H1 (cell line): ENCODE data around the gene ERC1. TPM values are rescaled to one million over a fixed set of nuclear protein-coding genes. Genes with fewer than 3 reads are reported as not detected.

Source experiments
- CTCF ChIA-PET: fragments of 300-600 bp; sonication (Branson Sonifier 250); formaldehyde crosslinking; loops from one replicate; lab custom pipeline; 2021; ENCODE audit not compliant: partially characterized antibody; lab: Charles Lee
- POLR2A ChIA-PET: fragments of 300-600 bp; sonication (Branson Sonifier 250); formaldehyde crosslinking; loops from one replicate; lab custom pipeline; 2021; ENCODE audit warnings: inconsistent platforms; ENCODE audit not compliant: partially characterized antibody; lab: Charles Lee
- DNase-seq, 2 experiments: peaks; one replicate each; pipeline versions ENCODE4 v3.0.0 to v3.0.0-alpha.2; 2010 to 2022; ENCODE audit warnings: low spot score in 2 of 2, low read depth in 1 of 2, mixed read lengths in 1 of 2
- FAIRE-seq: peaks from 2 replicates; lab custom pipeline; 2011; peaks lifted over from hg19 to GRCh38; lab: Jason Lieb, UNC
- H2AFZ ChIP-seq: 2 replicates; pipeline ENCODE4 v1.8.1; 2012; ENCODE audit warnings: low read length, inconsistent platforms
- H2AK5ac ChIP-seq: 2 replicates; pipeline ENCODE4 v1.6.1; 2013; ENCODE audit warnings: low read depth, low read length
- H2BK120ac ChIP-seq: replicated peaks from 2 replicates; pipeline ENCODE3; 2013; ENCODE audit warnings: low read depth, low read length, inconsistent platforms
- H2BK12ac ChIP-seq: 2 replicates; pipeline ENCODE4 v1.6.1; 2013; ENCODE audit warnings: low read depth, low read length
- H2BK15ac ChIP-seq: 2 replicates; pipeline ENCODE4 v1.6.1; 2013; ENCODE audit warnings: low read length
- H2BK20ac ChIP-seq: 2 replicates; pipeline ENCODE4 v1.6.1; 2013; ENCODE audit warnings: low read length
- H2BK5ac ChIP-seq: 2 replicates; pipeline ENCODE4 v1.6.1; 2013; ENCODE audit warnings: low read depth, low read length
- H3K14ac ChIP-seq: 2 replicates; pipeline ENCODE4 v1.6.1; 2013; ENCODE audit warnings: inconsistent platforms; ENCODE audit not compliant: insufficient read length
- H3K18ac ChIP-seq: 2 replicates; pipeline ENCODE4 v1.6.1; 2013; ENCODE audit warnings: low read length; ENCODE audit errors: extremely low read depth
- H3K23ac ChIP-seq: 2 replicates; pipeline ENCODE4 v1.6.1; 2013; ENCODE audit warnings: inconsistent platforms; ENCODE audit not compliant: insufficient read length
- H3K23me2 ChIP-seq: 2 replicates; pipeline ENCODE4 v1.6.1; 2013; ENCODE audit warnings: low read depth, low read length
- H3K27ac ChIP-seq: 2 replicates; pipeline ENCODE4 v1.6.1; 2011; ENCODE audit warnings: low read depth, low read length, inconsistent platforms
- H3K27me3 ChIP-seq, 4 experiments: replicated peaks in 1 of 4; 1 replicate in 1 of 4; 2 replicates in 3 of 4; pipeline versions ENCODE4 v1.6.1 to v1.8.1; 2011 to 2013; ENCODE audit warnings: low read length in 3 of 4, mild to moderate bottlenecking in 3 of 4, inconsistent platforms in 2 of 4, mixed read lengths in 2 of 4, moderate library complexity in 1 of 4; ENCODE audit not compliant: control insufficient read depth in 3 of 4, insufficient read depth in 3 of 4; ENCODE audit errors: extremely low read depth in 1 of 4
- H3K36me3 ChIP-seq, 4 experiments: 2 replicates each; pipeline versions ENCODE4 v1.6.1 to v1.8.1; 2011 to 2013; ENCODE audit warnings: mild to moderate bottlenecking in 4 of 4, low read length in 3 of 4, moderate library complexity in 2 of 4, control low read depth in 1 of 4, inconsistent platforms in 1 of 4; ENCODE audit not compliant: insufficient read depth in 4 of 4, control insufficient read depth in 2 of 4
- H3K4ac ChIP-seq: replicated peaks from 2 replicates; pipeline ENCODE3; 2013; ENCODE audit warnings: low read length, low read depth, mixed read lengths, inconsistent platforms; ENCODE audit not compliant: insufficient read length
- H3K4me1 ChIP-seq, 4 experiments: replicated peaks in 1 of 4; 1 replicate in 1 of 4; 2 replicates in 3 of 4; pipeline versions ENCODE4 v1.6.1 to v1.8.1; 2011 to 2013; ENCODE audit warnings: low read length in 3 of 4, inconsistent platforms in 2 of 4, mixed read lengths in 1 of 4; ENCODE audit not compliant: insufficient read depth in 4 of 4, control insufficient read depth in 3 of 4
- H3K4me2 ChIP-seq, 2 experiments: 2 replicates each; pipeline versions ENCODE4 v1.6.1 to v1.8.1; 2011 to 2013; ENCODE audit warnings: low read depth in 2 of 2, low read length in 2 of 2, control low read depth in 1 of 2, inconsistent platforms in 1 of 2, mild to moderate bottlenecking in 1 of 2; ENCODE audit not compliant: insufficient read depth in 1 of 2
- H3K4me3 ChIP-seq, 4 experiments: fragments of 200-600, 300-600 bp in 1 of 4; sonication (generic), shearing (Covaris generic), sonication (Bioruptor Twin) in 1 of 4; 2 replicates each; pipeline versions ENCODE4 v1.5.1 to v1.8.1; 2011 to 2016; ENCODE audit warnings: low read length in 4 of 4, low read depth in 3 of 4, control low read depth in 2 of 4, inconsistent platforms in 2 of 4, mild to moderate bottlenecking in 2 of 4, mixed read lengths in 1 of 4, moderate library complexity in 1 of 4; ENCODE audit not compliant: insufficient read depth in 2 of 4; ENCODE audit errors: extremely low read depth in 1 of 4
- H3K56ac ChIP-seq: replicated peaks from 2 replicates; pipeline ENCODE3; 2013; ENCODE audit warnings: low read depth, mild to moderate bottlenecking, mixed read lengths, low read length, inconsistent platforms; ENCODE audit not compliant: insufficient read length
- H3K79me1 ChIP-seq: 2 replicates; pipeline ENCODE4 v1.6.1; 2013; ENCODE audit warnings: low read depth, low read length, control low read depth
- H3K79me2 ChIP-seq, 2 experiments: 2 replicates each; pipeline versions ENCODE4 v1.6.1 to v1.8.1; 2012 to 2013; ENCODE audit warnings: low read length in 2 of 2, mild to moderate bottlenecking in 2 of 2, inconsistent platforms in 1 of 2; ENCODE audit not compliant: insufficient read depth in 2 of 2, control insufficient read depth in 1 of 2
- H3K9ac ChIP-seq, 4 experiments: replicated peaks in 1 of 4; 1 replicate in 1 of 4; 2 replicates in 3 of 4; pipeline versions ENCODE4 v1.6.1 to v1.8.1; 2011 to 2013; ENCODE audit warnings: low read depth in 3 of 4, low read length in 3 of 4, control low read depth in 2 of 4, mild to moderate bottlenecking in 2 of 4, moderate library complexity in 2 of 4, inconsistent platforms in 1 of 4; ENCODE audit errors: extremely low read depth in 1 of 4
- H3K9me3 ChIP-seq, 2 experiments: 2 replicates each; pipeline versions ENCODE4 v1.6.1 to v1.8.1; 2012 to 2013; ENCODE audit warnings: mild to moderate bottlenecking in 2 of 2, moderate library complexity in 2 of 2, control low read depth in 1 of 2, inconsistent platforms in 1 of 2, low read depth in 1 of 2, low read length in 1 of 2, mixed read lengths in 1 of 2; ENCODE audit not compliant: insufficient read depth in 2 of 2
- H4K20me1 ChIP-seq, 2 experiments: replicated peaks in 1 of 2; 2 replicates each; pipeline versions ENCODE3 to v1.8.1; 2011 to 2013; ENCODE audit warnings: inconsistent platforms in 2 of 2, low read length in 2 of 2, mild to moderate bottlenecking in 1 of 2; ENCODE audit not compliant: insufficient read depth in 2 of 2, control insufficient read depth in 1 of 2
- H4K5ac ChIP-seq: 2 replicates; pipeline ENCODE4 v1.6.1; 2013; ENCODE audit warnings: low read length, low read depth, mixed read lengths, inconsistent platforms; ENCODE audit not compliant: insufficient read length
- H4K8ac ChIP-seq: 2 replicates; pipeline ENCODE4 v1.8.0; 2013; ENCODE audit warnings: mild to moderate bottlenecking, moderate library complexity, low read length, inconsistent platforms; ENCODE audit not compliant: insufficient read depth; ENCODE audit errors: extremely low read depth
- H4K91ac ChIP-seq: replicated peaks from 2 replicates; pipeline ENCODE3; 2013; ENCODE audit warnings: low read length, mixed read lengths, inconsistent platforms; ENCODE audit not compliant: insufficient read length
- ASH2L ChIP-seq: fragments of 200-600, 300-600 bp; sonication (generic); IDR thresholded peaks from one replicate; pipeline ENCODE4 v1.7.1; 2017; ENCODE audit warnings: low read length
- NRF1 ChIP-seq: IDR thresholded peaks from 2 replicates; pipeline ENCODE4 v1.6.1; 2011; ENCODE audit warnings: mild to moderate bottlenecking, low read depth, low read length, improper control_type of control experiment
- RFX5 ChIP-seq: IDR thresholded peaks from 2 replicates; pipeline ENCODE4 v1.6.1; 2011; ENCODE audit warnings: low read depth, low read length, improper control_type of control experiment, borderline replicate concordance
- TBP ChIP-seq: IDR thresholded peaks from 2 replicates; pipeline ENCODE4 v1.6.1; 2011; ENCODE audit warnings: low read depth, low read length, improper control_type of control experiment
- ZNF274 ChIP-seq: IDR thresholded peaks from 2 replicates; pipeline ENCODE4 v1.7.0; 2012; ENCODE audit warnings: low read length, borderline replicate concordance; ENCODE audit errors: extremely low read depth
- polyA plus RNA-seq, 7 experiments: library from polyadenylated mRNA; depleted of rRNA in 3 of 7; stranded (reverse) in 5 of 7; unstranded in 2 of 7; fragments of >200 nt in 5 of 7; fragments of 200-250 nt in 2 of 7; gene quantifications; 1 replicate in 5 of 7; 2 replicates in 1 of 7; 4 replicates in 1 of 7; pipeline versions ENCODE4 v1.2.1 to v1.2.3, GENCODE V29; 2011 to 2013; ENCODE audit warnings: missing spikeins in 2 of 7, mixed read lengths in 2 of 7
- total RNA-seq: library from RNA; stranded (reverse); fragmentation: NEBNext Ultra II Directional; extraction: Animal tissue kit (Norgen Biotek cat#: 25700); gene quantifications from 2 replicates; pipeline ENCODE4 v1.2.1, GENCODE V29; 2021

The ERC1 gene
- total and polyA plus RNA-seq, 2 of the 8 experiments (the other 6 are each of a cell fraction or from before 2014, with no cell fraction given), result 7.8 to 45.7 TPM

DNA sequence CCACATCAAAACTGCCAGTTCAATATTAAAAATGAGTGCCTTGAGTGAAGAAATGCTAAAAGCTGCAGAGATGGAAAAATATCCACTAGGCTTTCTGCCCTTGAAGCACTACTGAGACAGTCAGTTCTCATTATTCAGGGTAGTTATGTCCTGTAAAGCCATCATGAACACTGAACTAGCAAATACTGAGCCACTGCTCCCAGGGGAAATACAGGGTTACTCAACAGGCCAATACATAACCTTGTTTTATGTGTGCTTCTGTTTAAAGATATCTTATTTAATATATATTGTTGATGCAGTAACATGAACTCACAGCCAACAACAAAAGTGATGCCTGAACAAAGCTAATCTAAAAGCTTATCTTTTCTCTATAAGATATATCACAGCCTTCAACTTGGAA is 44.8 kb upstream of the ERC1 start:
- no peak overlapping the region for H3K4ac ChIP-seq
- H3K4me3 ChIP-seq, result no peak overlapping the region
- no peak for DNase-seq
- H2BK12ac ChIP-seq, result no peak overlapping the region
- ChIA-PET POLR2A (no interaction called here), CTCF (interaction anchor here (1.3 to 2.2 kb wide), 2 partner anchors 146 to 370 kb away, joined by 5 to 7 read pairs; no protein-coding TSS in a partner anchor)
- H3K23ac ChIP-seq, result no peak overlapping the region
- H3K79me1 ChIP-seq, result peaks cover 8% of the 10 kb centered on the region
- H3K4me1 ChIP-seq, result no peaks in the 10 kb centered on the region
- no peak overlapping the region for H4K8ac ChIP-seq
- no peak overlapping the region for H3K14ac ChIP-seq
- H3K9ac ChIP-seq, result no peak overlapping the region
- no peaks in the 10 kb centered on the region for H3K9me3 ChIP-seq
- no peak overlapping the region for H2AFZ ChIP-seq
- H2BK20ac ChIP-seq, result no peak overlapping the region
- no peak overlapping the region for H2BK120ac ChIP-seq
- FAIRE-seq, result no peak
- peaks cover 0 to 7% (median 0%) of the 10 kb centered on the region in 4 experiments; a peak in 2 of 8 replicates for H3K36me3 ChIP-seq
- H3K23me2 ChIP-seq, result no peaks in the 10 kb centered on the region; the same call in 1 of the 2 replicates
- H4K91ac ChIP-seq, result no peak overlapping the region
- no peak overlapping the region for H2BK5ac ChIP-seq
- no peak overlapping the region for H3K18ac ChIP-seq
- H4K20me1 ChIP-seq, result peaks cover 0 to 2% of the 10 kb centered on the region in 2 experiments
- no peak overlapping the region for H4K5ac ChIP-seq
- no peak overlapping the region for H3K27ac ChIP-seq
- no peak overlapping the region for H3K4me2 ChIP-seq
- peaks cover 0 to 37% of the 10 kb centered on the region in 2 experiments; a peak in 3 of 4 replicates for H3K79me2 ChIP-seq
- no peaks in the 10 kb centered on the region for H3K27me3 ChIP-seq
- TF ChIP-seq ASH2L (no peak), NRF1 (no peak), RFX5 (no peak), TBP (no peak), ZNF274 (no peak)
- no peak overlapping the region for H2AK5ac ChIP-seq
- H2BK15ac ChIP-seq, result no peak overlapping the region
- H3K56ac ChIP-seq, result no peak overlapping the region
